Renal cortex interstitium (tissue), 11 donors: ENCODE data around the gene TMEM123. TPM values are rescaled to one million over a fixed set of nuclear protein-coding genes. Genes with fewer than 3 reads are reported as not detected.
A peak's percentile ranks its signal among the peaks of the same experiment; 100 is the strongest.
"Not testable (repeated sequence)": the region's sequence is repeated elsewhere in the genome, so short reads cannot be mapped to it uniquely, and the experiment has no call there.

Experiments used
- DNase-seq, 11 donors: peaks; one replicate each; pipeline ENCODE4 v3.0.0-alpha.2; 2013; ENCODE audit warnings: low read depth in 9 of 11, low spot score in 4 of 11; ENCODE audit errors: extremely low read depth in 1 of 11
- polyA plus RNA-seq, 3 donors: library from polyadenylated mRNA; unstranded; fragments of 120-200 nt; gene quantifications; one replicate each; pipeline ENCODE4 v1.2.1, GENCODE V29; 2013; ENCODE audit not compliant: insufficient read length in 3 of 3

Gene TMEM123
- polyA plus RNA-seq, 3 donors = 274 to 314 (median 278) TPM

DNA sequence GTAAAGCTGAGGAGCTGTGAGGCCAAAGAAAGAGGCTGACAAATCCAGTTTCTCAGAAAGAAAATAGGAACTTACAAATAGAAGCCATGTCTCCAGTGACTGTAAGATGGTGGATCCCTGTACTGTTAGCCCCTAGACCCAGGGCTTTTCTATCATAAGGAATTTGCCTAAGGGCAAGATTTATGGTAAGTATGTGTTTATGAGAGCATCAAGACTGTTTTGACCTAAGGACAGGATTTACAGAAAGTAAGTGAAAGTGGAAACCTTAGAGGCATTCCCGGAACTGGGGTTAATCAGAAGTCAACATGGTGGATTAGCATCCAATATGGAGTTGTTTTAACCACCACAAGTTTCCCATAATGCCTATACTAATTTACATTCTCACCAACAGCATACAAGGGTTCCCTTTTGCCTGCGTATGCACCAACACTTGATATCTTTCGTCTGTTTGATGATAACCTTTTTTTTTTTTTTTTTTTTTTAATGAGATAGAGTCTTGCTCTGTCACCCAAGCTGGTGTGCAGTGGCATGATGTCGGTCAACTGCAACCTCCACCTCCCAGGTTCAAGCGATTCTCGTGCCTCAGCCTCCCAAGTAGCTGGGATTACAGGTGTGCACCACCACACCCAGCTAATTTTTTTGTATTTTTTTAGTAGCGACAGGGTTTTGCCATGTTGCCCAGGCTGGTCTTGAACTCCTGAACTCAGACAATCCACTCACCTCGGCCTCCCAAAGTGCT lies 65.4 kb downstream of the TMEM123 start:
- DNase-seq = no peak

GRCh38 chr11:102386136-102386734 lies 66.3 kb downstream of the TMEM123 start:
- no peak for DNase-seq

- peak in 2 of 11 donors; percentile 21 to 23 for DNase-seq
These were observed 67.2 kb downstream of the TMEM123 start for GRCh38 chr11:102385085-102386007.

DNA sequence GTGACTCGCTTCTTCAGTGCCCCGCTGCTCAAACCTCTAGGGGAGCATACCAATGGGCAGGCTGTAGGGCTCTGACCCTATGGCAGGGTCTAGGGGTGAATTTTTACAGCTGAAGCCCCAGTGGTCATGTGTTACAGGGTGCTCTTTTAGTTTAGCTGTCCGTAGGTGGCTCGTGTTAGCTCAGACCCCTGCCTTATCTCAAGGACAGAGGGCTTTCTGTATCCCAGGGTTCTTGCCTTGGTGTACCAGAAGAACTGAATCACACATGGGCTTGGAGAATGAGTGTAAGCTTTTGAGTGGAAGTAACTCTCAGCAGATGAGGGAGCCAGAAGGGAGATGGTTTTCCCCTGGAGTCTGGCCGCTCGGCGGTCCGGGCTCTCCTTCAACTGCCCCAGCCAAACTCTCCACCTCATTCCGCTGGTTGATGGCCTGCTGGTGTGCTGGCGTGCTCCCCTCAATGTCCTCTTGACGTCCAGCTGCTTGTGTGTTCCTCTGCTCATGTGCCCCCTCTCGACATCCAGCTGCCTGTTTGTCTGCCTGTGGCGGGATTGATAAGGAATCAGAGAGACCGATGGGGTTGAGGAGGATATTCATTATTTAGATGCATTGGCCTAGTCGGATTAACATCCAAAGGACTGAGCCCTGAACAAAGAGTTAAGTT lies 68.0 kb downstream of the TMEM123 start:
- no peak for DNase-seq

GRCh38 chr11:102383839-102384238 lies 68.7 kb downstream of the TMEM123 start:
- no peak for DNase-seq

- DNase-seq = no peak
These were observed 70.2 kb downstream of the TMEM123 start for GRCh38 chr11:102382384-102382783.

DNA sequence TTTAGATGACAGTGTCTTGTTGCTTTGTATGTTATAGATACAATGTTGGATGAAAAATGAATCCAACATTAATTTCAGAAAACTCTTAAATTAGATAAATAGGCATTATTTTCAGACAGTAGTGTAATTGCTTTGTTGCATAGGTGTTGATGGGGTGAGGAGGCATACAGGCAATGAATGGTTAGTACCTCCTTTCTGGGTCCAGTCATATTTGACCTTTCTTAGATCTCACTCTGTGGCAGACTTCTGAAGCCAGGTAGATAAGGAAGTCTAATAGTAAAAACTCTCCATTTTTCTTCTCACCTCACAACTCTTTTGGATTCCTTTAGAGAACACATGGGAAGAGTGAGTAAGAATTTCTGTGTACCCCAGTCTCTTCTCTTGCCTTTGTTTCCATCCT lies 73.7 kb downstream of the TMEM123 start:
- DNase-seq = no peak

- DNase-seq = no peak
These were observed 74.7 kb downstream of the TMEM123 start for GRCh38 chr11:102377891-102378290.

DNA sequence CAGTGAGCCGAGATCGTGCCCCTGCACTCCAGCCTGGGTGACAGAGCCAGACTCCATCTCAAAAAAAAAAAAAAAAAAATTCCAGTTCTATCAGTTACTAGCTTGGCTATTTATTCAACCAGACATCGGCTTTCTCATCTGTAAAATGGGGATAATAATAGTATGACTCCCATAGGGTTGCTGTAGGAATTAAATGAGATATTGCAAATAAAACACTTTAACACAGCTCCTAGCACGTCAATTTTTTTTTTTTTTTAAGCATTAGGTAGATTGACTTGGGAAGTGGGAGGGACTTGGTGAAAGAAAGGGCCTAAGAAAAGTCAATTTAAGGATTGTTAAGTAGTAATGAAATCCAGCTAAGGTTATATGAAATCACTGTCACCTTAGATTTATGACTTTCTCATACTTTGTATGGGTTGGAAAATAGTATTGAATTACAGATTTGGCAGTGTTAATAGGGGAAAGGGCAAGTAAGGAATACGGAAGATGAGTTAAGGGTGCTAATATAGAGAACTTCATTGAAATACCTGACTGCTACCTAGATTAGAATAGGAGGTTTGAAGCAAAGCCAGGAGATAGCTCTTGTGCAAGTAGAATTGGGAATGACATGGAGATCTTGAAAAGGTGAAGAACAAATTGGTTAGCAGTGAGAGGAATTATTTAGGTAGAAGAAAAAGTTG lies 76.7 kb downstream of the TMEM123 start:
- DNase-seq = no peak

DNA sequence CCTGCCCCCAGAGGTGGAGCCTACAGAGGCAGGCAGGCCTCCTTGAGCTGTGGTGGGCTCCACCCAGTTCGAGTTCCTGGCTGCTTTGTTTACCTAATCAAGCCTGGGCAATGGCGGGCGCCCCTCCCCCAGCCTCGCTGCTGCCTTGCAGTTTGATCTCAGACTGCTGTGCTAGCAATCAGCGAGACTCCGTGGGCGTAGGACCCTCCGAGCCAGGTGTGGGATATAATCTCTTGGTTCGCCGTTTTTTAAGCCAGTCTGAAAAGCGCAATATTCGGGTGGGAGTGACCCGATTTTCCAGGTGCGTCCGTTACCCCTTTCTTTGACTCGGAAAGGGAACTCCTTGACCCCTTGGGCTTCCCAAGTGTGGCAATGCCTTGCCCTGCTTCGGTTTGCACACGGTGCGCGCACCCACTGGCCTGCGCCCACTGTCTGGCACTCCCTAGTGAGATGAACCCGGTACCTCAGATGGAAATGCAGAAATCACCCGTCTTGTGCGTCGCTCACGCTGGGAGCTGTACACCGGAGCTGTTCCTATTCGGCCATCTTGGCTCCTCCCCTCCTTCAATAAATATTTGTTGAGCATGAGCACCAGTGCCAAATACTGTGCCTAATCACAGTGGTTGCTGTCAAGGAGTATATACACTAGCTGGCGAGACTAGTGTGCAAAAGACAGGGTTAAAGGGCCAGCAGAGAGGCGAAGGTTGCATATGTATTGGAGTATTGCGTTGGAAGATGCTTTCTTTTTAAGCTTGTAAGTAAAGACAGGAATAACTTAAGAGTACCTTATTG lies 77.7 kb downstream of the TMEM123 start:
- DNase-seq = not testable (repeated sequence)

- DNase-seq = no peak
These were observed 84.1 kb downstream of the TMEM123 start for GRCh38 chr11:102368472-102368871.

- DNase-seq = no peak
These were observed 85.2 kb downstream of the TMEM123 start for GRCh38 chr11:102367364-102367763.

- no peak for DNase-seq
These were observed 87.6 kb downstream of the TMEM123 start for GRCh38 chr11:102364991-102365390.

DNA sequence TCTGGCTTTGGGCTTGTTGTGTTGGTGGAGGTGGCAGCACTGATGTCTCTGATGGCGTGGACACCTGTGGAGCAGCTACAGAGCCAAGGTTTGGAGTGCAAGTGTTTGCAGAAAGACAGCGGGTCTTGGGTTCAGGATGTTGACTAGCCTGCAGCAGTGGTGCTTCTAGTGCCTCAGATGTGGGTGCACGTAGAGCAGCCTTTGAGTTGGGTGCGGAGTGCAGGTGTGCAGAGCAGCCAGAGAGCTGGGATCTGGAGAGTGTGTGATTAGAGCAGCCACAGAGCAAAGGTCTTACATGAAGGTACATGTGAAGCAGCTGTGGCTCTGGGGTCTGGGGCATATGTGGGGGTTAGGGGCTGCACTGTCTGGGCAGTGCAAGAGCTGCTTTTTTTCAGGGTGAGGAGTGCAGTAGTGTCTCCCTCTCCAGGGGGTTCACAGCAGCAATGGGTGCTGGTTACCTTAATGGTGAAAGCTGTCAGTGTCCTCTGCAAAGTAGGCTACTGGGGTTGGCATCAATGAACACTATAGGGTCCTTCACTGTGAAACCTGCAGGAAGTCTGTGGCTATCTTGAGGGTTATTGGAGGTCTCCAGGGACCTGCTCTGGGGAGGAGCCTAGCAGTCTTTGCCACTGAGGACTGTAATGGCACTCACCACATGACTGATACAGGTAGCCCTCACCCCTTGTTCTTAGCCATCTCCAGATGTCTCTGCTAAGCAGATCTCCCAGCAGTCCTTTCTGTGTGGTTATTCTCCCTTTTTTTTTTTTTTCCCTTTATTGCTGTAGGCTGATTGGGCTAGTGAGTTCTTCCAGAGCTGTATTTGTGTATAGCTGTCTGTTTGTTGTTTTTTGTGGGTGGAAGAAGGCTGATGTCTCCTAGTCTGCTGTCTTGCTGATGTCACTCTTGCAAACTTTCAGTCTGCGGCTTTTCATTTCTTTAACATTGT lies 91.2 kb downstream of the TMEM123 start:
- DNase-seq = no peak

DNA sequence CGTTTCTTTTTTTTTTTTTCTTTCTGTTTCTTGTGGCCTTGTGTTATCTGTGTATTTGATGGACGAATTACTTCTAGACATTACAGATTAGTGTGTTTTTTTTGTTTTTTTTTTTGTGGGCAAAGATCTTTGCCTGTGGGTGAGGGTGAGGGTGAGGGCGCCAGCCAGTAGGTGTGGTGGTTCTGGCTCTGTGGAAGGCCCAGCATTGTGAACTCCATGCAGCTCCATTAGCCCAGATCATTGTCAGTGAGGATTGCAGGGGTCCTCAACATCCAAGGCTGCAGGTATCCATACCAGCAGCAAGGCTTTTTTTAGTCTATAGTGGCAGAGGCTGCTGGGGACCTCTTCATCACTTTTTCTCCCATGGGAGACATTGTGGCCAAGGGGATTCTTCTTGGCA lies 91.9 kb downstream of the TMEM123 start:
- DNase-seq = no peak

- DNase-seq = no peak
These were observed 93.2 kb downstream of the TMEM123 start for GRCh38 chr11:102359372-102359771.

- no peak for DNase-seq
These were observed 95.4 kb downstream of the TMEM123 start for GRCh38 chr11:102357116-102357515.
